ENCODE data around the gene TRAPPC5. TPM values are rescaled to one million over a fixed set of nuclear protein-coding genes. Genes with fewer than 3 reads are reported as not detected.

The TRAPPC5 gene
- total RNA-seq, 2 donors from 2014 or later = 105 to 150 TPM

DNA sequence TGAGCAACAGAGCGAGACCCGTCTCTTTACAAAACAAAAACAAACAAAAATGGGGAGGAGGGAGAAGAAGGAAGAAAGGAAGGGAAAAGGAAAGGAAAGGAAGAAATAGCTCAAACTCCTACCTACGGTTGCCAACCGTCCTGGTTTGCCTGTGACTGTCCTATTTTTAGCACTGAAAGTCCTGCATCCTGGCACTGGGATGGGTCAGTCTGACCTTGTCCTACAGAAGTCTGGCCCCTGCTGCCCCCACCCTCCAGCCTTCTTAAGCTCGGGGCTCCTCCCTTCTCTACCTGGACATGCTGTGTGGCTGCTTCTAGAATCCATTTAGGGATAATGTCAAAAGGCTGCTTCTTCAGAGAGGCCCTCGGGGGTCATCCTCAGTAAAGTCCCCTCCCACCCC, 45.0 kb upstream of the TRAPPC5 start:
- DNase-seq (ENCODE audit: low spot score) = no peak
- no peaks in the 10 kb centered on the region for H3K4me1 ChIP-seq (replicated peaks)
- no peaks in the 10 kb centered on the region for H3K9me3 ChIP-seq
- H3K27ac ChIP-seq = no peak overlapping the region
- 50% methylated on average over 6 of the region's 6 CpGs for WGBS
- TF ChIP-seq POLR2A (IDR thresholded peaks at IDR 0.05) (no peak), POLR2AphosphoS5 (IDR thresholded peaks at IDR 0.05) (no peak)
- TF ChIP-seq, protein P1, sequence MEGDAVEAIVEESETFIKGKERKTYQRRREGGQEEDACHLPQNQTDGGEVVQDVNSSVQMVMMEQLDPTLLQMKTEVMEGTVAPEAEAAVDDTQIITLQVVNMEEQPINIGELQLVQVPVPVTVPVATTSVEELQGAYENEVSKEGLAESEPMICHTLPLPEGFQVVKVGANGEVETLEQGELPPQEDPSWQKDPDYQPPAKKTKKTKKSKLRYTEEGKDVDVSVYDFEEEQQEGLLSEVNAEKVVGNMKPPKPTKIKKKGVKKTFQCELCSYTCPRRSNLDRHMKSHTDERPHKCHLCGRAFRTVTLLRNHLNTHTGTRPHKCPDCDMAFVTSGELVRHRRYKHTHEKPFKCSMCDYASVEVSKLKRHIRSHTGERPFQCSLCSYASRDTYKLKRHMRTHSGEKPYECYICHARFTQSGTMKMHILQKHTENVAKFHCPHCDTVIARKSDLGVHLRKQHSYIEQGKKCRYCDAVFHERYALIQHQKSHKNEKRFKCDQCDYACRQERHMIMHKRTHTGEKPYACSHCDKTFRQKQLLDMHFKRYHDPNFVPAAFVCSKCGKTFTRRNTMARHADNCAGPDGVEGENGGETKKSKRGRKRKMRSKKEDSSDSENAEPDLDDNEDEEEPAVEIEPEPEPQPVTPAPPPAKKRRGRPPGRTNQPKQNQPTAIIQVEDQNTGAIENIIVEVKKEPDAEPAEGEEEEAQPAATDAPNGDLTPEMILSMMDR (IDR thresholded peaks at IDR 0.05) = no peak
- intact Hi-C loops (cut with DNase I) = loop anchor here (10.0 kb wide), 1 partner anchor 541 kb away; no protein-coding TSS in a partner anchor
- H3K36me3 ChIP-seq = no peaks in the 10 kb centered on the region
- no peaks in the 10 kb centered on the region for H3K27me3 ChIP-seq (replicated peaks; ENCODE audit: insufficient read depth)
- H3K4me3 ChIP-seq = no peak overlapping the region

DNA sequence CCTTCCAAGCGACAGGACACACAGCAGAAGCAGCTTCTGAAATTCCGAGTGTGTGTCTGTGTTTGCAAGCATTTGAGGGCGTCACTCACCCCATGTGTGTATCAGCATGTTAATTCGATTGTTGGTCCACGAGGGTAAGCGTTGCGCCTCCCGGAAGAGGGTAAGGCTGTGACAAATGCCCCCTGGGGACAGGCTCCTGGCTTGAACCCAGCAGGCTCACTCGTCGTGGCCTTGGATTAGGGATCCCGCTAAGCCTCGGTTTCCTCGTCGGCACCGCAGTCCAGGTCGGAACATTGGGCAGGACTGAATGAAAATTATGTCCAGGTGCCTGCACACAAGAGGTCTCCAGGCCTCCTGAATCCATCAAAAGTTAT, 44.3 kb upstream of the TRAPPC5 start:
- Histone ChIP-seq H3K4me3 (peak overlapping the region; percentile 54 to 68), H3K4me1 (replicated peaks) (no peaks in the 10 kb centered on the region), H3K27me3 (replicated peaks; ENCODE audit: insufficient read depth) (no peaks in the 10 kb centered on the region), H3K27ac (peak overlapping the region in 1 of 2 donors; percentile 85), H3K9me3 (no peaks in the 10 kb centered on the region), H3K36me3 (no peaks in the 10 kb centered on the region)
- no peak for DNase-seq (ENCODE audit: low spot score)
- TF ChIP-seq, protein P1 (IDR thresholded peaks at IDR 0.05) = no peak
- TF ChIP-seq POLR2AphosphoS5 (IDR thresholded peaks at IDR 0.05) (no peak), POLR2A (IDR thresholded peaks at IDR 0.05) (no peak)
- 60% methylated on average over 16 of the region's 16 CpGs for WGBS
- intact Hi-C loops (cut with DNase I) = loop anchor here (10.0 kb wide), 1 partner anchor 542 kb away; no protein-coding TSS in a partner anchor

DNA sequence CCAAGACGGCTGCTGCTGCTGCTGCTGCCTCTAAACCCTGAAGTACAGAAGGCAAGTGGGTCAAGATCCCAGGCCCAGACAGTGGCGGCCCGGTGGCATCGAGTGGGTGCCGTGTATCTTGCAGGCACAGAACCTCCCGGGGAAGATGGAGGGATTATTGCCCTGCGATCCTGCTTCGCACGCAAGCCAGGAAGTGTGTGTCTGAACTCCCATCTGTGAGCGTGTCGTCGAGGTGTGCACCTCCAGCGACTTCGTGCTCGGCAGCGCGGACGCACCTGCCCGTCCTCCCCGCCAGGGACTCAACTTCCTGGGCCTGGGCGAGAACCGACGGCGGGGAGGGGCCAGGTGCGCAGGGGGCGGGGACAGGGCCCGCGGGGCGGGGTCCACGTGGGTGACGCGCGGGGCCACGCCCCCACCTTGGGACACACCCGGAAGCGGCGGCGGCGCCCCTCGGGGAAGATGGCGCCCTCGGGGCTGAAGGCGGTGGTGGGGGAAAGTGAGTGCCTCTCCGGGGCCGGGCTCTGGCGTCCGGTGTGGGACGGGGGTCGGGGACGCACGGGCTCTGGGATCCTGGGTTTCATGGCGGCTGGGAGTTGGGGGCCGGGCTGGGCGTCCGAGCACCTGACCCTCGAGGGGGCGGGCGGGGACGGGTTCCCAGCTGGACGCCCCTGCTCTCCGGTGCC, 43.8 kb upstream of the TRAPPC5 start, which contains the start of gene STXBP2:
STXBP2 (plus strand) TSS at position 420 of the 683 bp plus-strand sequence; CDS start at position 460, 40 bp downstream.
- Histone ChIP-seq H3K27me3 (replicated peaks; ENCODE audit: insufficient read depth) (no peaks in the 10 kb centered on the region), H3K36me3 (no peaks in the 10 kb centered on the region), H3K4me3 (peak within 1 kb of the TSS; percentile 54 to 68), H3K4me1 (replicated peaks) (no peaks in the 10 kb centered on the region), H3K9me3 (no peaks in the 10 kb centered on the region), H3K27ac (peak within 1 kb of the TSS; percentile 82 to 85)
- intact Hi-C loops (cut with DNase I) = loop anchor here (10.0 kb wide), 1 partner anchor 542 kb away; no protein-coding TSS in a partner anchor
- TF ChIP-seq POLR2AphosphoS5 (IDR thresholded peaks at IDR 0.05) (peak; percentile 60), POLR2A (IDR thresholded peaks at IDR 0.05) (peak; percentile 83)
- TF ChIP-seq, protein P1 (IDR thresholded peaks at IDR 0.05) = peak in 2 of 4 experiments; percentile 45 to 56
- peak; percentile 86 for DNase-seq (ENCODE audit: low spot score)
- 7% methylated on average over 56 of the region's 61 CpGs for WGBS

DNA sequence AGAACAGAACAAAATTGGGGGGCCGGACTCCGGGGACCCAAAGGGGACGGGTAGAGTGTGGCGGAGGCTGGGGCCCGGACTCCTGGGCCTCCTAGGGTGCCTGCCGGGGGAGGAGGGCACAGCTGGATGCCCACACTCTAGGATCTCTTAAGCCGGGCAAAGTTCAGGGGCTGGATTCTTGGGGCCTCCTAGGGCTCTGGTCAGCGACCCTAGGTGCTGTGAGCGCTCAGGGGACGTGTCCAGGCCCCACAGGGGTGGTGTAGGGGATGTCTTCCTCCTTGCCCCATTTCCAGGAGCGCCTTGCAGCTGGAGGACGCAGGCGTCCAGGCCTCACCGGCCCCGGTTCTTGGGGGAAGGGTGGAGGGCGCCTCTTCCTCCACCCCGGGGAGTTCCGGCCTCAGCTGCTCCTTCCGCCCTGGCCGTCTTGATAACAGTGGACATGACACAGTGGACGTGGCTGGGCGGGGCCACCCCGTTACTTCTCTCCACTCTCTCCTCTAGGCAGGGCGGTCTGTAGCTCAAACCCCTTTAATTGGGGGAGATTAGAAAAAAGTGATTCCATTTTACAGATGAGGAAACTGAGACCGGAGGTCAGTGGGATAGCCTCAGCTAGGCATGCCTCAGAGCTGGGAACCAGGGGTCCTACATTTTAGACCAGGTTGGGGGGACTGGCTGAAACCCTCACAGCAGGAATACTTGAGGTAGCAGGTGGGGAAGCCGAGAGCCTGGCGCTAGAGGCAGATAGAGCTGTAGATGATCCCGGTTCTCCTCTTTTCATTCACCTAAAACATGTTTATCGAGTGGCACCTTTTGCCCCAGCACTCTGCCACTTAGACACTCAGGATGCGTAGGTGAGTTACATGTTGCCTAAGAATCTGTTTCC, 43.0 kb upstream of the TRAPPC5 start:
- peak; percentile 33 for DNase-seq (ENCODE audit: low spot score)
- peak overlapping the region; percentile 82 to 85 for H3K27ac ChIP-seq
- WGBS = 35% methylated on average over 27 of the region's 30 CpGs

More for the DNA sequence above, 43.0 kb upstream of the TRAPPC5 start:
- no peaks in the 10 kb centered on the region for H3K27me3 ChIP-seq (replicated peaks; ENCODE audit: insufficient read depth)
- TF ChIP-seq, protein P1 (IDR thresholded peaks at IDR 0.05) = no peak
- TF ChIP-seq POLR2A (IDR thresholded peaks at IDR 0.05) (no peak), POLR2AphosphoS5 (IDR thresholded peaks at IDR 0.05) (no peak)
- no peaks in the 10 kb centered on the region for H3K36me3 ChIP-seq
- no peaks in the 10 kb centered on the region for H3K4me1 ChIP-seq (replicated peaks)
- intact Hi-C loops (cut with DNase I) = loop anchor here (10.0 kb wide), 1 partner anchor 543 kb away; no protein-coding TSS in a partner anchor
- no peaks in the 10 kb centered on the region for H3K9me3 ChIP-seq
- peak overlapping the region; percentile 54 to 68 for H3K4me3 ChIP-seq
